ENCODE data around the gene MLLT10.

Gene MLLT10

DNA sequence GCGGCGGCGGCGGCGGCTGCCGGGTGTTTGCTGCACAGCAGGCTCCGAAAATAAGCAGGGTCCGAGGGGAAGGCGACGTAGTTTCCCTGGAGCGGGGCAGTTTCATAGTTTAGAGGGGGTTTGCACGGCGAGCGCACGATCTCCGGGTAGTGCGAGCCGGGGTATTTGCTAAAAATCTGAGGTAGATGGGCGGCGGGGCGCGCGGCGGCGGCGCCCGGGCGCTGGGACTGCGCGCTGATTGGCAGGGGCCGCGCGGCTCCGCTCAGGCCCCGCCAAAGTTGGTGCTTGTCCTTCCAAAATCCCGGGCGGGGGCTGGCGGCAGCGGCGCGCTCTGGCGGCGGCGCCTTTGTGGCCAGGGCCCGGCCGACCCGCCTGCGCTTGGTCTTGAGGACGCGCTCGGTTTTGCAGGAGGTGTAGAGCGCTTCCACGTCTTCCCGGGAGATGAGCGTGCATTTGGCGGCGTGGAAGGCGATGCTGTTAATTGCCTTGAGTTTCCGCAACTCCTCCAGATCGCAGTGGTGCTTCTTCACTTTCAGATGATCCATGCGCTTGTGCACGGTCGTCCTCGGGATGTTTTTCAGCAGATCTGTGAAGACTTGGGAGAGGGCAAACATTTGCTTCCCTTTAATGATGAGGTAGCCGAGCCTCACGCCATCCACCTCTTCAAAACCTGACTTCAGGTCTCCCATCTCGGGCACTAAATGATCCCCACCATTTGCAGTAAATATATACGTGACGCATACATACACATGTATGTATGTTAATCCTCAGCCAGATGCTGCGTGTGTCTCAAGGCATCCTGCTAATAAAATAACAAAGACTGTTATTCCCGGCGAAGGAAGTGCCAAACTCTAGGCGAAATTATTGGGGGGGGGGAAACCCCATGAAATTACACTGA lies 16.6 kb upstream of the MLLT10 start:
- DNase-seq = peak; percentile 23

GRCh38 chr10:21518149-21518640 lies 15.8 kb upstream of the MLLT10 start:
- no peak for DNase-seq

GRCh38 chr10:21518641-21519396 lies 15.2 kb upstream of the MLLT10 start:
- no peak for DNase-seq

- DNase-seq = no peak
These were observed 14.6 kb upstream of the MLLT10 start for GRCh38 chr10:21519397-21519933.

- no peak for DNase-seq
These were observed 14.0 kb upstream of the MLLT10 start for GRCh38 chr10:21519941-21520436.

GRCh38 chr10:21520509-21520908 lies 13.5 kb upstream of the MLLT10 start:
- no peak for DNase-seq

DNA sequence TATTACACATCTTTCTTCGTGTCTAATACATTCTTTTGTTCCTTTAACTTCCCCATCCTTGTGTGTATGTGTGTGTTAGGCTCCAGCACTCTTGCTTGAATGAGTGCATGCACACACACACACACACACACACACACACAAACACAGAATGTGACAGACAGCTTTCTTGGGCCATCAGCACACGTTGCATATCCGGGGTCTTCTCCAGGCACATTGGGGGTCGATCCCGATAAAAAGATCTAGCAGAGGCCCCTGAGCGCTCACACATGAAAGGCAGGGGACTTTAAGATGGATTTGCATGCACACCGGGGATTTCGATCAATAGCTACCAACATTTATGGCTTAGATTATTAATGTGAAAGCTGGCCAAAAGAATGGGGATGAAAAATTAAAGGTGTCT lies 13.1 kb upstream of the MLLT10 start:
- DNase-seq = no peak

- DNase-seq = no peak
These were observed 12.1 kb upstream of the MLLT10 start for GRCh38 chr10:21521751-21522533.

DNA sequence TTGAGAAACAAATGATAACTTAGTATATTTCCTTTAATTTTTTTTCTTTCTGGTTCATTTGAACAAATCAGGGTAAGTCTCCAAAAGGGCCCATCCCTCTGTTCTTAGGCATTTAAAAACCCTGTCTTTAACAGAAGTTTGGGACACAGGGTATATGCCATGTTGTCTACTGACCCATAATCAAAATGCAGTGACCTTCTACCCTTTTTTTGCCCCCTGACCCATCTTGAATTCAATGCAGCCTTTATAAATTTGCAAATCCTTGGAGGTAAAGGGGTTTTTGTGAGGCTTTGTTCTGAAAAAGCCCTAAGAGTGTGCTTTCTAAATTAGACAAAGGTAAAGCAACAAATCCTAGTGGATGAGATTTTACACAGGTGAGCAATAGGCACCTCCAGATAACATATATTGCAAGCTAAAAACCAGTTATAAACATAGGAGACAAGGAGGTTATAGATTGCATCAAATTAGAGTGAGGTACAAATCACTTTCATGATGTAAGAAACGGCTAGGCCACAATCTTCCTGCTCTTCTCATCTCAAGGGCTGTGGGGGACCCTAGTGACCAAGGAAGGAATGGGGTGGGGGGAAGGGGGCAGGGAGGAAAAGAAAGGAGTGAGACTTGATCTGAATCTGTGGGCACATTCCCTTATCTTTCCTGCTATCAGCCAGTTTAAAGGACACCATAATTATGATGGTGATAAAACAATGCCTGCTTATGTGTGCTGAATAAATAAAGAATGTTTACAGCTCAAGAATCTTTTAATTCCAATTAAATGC lies 11.2 kb upstream of the MLLT10 start:
- DNase-seq = no peak

GRCh38 chr10:21523557-21524008 lies 10.4 kb upstream of the MLLT10 start:
- no peak for DNase-seq

- no peak for DNase-seq
These were observed 9.9 kb upstream of the MLLT10 start for GRCh38 chr10:21524131-21524525.

DNA sequence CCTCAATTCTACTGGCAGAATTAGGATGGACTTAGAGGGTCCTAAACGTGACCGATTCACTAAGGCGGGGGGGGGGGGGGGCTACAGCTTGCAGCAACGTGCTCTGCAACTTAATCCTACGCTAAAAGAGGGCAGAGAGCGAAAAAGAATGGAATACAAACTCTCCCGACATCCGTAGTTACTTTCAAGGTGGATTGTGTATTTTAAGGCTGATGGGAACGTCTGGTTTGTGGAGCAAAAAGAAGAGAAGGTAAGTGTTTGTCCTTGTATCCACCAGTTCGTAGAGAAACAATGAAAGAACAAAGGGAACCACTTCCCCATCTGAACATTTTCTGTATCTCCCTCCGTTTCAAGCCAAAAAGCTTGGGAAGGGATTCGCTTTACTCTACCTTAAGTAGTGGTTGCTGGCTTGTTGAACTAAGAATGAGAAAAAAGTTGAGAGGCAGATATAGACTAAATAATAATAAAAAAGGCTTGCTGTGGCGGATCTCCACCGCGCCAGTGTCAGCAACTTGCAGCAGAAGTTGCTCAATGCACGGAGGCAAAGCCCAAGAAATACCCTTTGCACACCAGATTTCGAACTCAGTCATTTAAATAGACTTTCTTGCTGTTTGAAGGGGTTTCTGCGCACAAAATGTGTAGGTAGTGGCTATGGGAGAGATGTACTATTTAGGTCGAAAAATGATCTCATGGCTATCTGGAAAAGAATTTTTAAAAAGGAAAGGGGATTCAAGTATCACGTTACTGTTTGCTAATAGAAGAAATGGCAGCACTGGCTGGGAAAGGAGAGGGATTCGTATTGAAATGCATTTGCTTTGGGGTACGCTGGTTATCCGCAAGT lies 9.3 kb upstream of the MLLT10 start:
- no peak for DNase-seq

- DNase-seq = peak; percentile 44
These were observed 8.5 kb upstream of the MLLT10 start, which contains the start of gene SKIDA1 for GRCh38 chr10:21525367-21526187. Gene SKIDA1 (minus strand): TSS chr10:21525682. CDS start chr10:21517822, 7,860 bp downstream.

- peak; percentile 62 for DNase-seq
These were observed 7.7 kb upstream of the MLLT10 start for GRCh38 chr10:21526188-21526859.

GRCh38 chr10:21526860-21527597 lies 7.0 kb upstream of the MLLT10 start:
- peak; percentile 39 for DNase-seq

DNA sequence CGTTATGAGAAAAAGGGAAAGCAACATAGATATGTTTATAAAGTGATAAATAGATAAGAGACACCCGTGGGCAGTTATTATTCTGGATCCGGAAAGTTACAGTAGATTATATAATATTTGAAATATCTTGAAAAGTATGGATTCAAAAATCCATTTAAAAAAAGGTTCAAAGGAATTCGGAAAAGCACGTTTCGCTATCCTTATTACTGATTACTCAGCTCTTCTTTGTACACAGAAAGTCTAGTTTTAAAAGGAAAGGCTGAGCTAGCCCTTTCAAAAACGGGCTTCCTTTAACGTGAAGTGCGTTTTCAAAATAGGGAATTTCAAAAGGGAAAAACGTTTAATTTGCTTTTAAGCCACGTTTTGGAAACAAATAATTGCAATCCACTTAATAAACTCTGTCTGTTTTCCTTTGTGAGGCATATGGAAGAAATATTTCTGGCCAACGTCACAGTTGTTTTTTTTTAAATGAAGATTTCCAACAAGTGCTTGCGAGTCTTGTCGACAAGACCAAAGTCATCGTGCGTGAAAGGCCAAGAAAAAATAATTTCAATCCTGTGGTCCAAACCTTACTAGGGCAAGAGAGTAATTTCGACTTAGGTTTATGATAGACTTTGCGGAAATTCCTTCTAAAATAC lies 6.3 kb upstream of the MLLT10 start:
- no peak for DNase-seq

DNA sequence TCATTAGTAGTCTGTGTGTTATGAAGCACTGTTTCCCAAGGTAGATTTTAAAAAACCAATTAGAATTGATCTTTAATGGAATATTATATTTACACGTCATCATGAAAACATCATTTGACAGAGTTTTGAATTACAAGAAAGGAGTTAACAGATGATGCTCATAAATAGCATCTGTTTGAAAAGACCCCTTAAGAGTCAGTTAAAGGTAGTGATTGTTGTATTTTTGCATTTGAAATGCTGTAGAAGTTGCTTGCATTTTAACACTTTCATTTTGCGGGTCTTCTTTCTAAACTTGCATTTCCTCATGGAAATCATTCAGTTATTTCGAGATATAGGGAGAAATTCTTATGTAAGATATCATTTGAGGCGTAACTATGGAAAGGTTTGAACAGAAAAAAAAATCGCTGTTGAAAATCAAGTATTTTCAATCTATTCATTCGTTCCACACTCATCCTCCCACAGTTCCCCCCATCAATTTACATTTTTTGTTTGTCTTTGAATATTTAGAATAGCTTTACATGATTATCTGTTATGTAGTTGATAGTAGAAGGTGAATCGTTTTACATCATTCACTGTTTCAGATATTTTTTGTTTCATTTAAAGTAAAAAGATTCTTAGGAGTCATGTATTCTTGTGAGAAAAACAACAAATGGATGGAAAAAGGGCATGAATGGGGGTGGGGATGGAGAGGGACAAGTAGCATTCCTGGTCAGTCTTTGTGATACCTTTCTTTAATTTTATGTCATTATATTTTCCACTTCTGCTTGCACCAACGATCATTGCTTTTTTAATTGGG lies 5.6 kb upstream of the MLLT10 start:
- DNase-seq = no peak

Measured in T-helper 9 cell (primary cell).